ENCODE data around the gene GNE.

GRCh38 chr9:36211510-36211909, 46.7 kb downstream of the GNE start:
- TF ChIP-seq ZNF740 (CRISPR knock-in tag; IDR thresholded peaks at IDR 0.05) (no peak), EP300 (IDR thresholded peaks at IDR 0.05; ENCODE audit: low read depth in 2 of 2, low read length in 2 of 2) (no peak), EP300 (CRISPR knock-in tag; IDR thresholded peaks at IDR 0.05; ENCODE audit: borderline replicate concordance) (no peak), CTCF (CRISPR knock-in tag; IDR thresholded peaks at IDR 0.05) (no peak), EZH2 (conservative IDR thresholded peaks at IDR 0.05; ENCODE audit: low read depth, low read length) (no peak), ZBTB49 (CRISPR knock-in tag; IDR thresholded peaks at IDR 0.05; ENCODE audit: borderline replicate concordance) (no peak), ZNF317 (CRISPR knock-in tag; IDR thresholded peaks at IDR 0.05) (no peak), CREB1 (IDR thresholded peaks at IDR 0.05) (no peak), CREB1 (CRISPR knock-in tag; IDR thresholded peaks at IDR 0.05) (no peak), FOXM1 (CRISPR knock-in tag; IDR thresholded peaks at IDR 0.05) (no peak), NCOA1 (CRISPR knock-in tag; IDR thresholded peaks at IDR 0.05) (no peak), RXRA (CRISPR knock-in tag; IDR thresholded peaks at IDR 0.05) (no peak)
